Lower leg skin (tissue), 3 donors: ENCODE results near the gene OR13A1.

ENCODE experiments used
- POLR2A ChIP-seq, 2 donors: fragments of 450-650 bp; IDR thresholded peaks; one replicate each; pipeline ENCODE4 v1.6.1; 2016 to 2017; ENCODE audit warnings: antibody characterized with exemption in 2 of 2, mild to moderate bottlenecking in 1 of 2, moderate library complexity in 1 of 2
- TF ChIP-seq, protein P1 (sequence below), 3 donors: fragments of 450-650 bp; IDR thresholded peaks; one replicate each; pipeline ENCODE4 v1.5.1; 2016; ENCODE audit warnings: antibody characterized with exemption in 3 of 3, mild to moderate bottlenecking in 3 of 3, moderate library complexity in 2 of 3

DNA sequence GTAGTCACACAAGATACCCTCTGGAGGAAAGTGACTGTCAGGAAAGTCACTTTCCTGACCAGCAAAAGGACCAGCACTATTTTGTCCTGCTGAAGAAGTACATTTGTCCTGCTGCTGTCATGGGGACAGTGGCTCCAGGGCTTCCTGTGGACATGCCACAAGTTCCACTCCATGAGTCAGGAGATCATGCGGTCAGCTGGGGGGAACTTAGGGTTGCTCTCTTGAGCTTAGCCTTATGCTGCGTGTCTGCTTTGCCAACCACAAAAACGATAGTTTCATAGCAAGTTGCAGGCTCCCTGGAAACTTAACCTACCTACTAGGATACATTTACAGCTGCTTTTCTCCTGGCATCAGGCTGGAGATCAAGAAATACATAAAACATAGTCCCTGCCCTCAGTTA lies 38.9 kb upstream of the OR13A1 start:
- TF ChIP-seq, protein P1, sequence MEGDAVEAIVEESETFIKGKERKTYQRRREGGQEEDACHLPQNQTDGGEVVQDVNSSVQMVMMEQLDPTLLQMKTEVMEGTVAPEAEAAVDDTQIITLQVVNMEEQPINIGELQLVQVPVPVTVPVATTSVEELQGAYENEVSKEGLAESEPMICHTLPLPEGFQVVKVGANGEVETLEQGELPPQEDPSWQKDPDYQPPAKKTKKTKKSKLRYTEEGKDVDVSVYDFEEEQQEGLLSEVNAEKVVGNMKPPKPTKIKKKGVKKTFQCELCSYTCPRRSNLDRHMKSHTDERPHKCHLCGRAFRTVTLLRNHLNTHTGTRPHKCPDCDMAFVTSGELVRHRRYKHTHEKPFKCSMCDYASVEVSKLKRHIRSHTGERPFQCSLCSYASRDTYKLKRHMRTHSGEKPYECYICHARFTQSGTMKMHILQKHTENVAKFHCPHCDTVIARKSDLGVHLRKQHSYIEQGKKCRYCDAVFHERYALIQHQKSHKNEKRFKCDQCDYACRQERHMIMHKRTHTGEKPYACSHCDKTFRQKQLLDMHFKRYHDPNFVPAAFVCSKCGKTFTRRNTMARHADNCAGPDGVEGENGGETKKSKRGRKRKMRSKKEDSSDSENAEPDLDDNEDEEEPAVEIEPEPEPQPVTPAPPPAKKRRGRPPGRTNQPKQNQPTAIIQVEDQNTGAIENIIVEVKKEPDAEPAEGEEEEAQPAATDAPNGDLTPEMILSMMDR (IDR thresholded peaks at IDR 0.05), result no peak
- TF ChIP-seq POLR2A (IDR thresholded peaks at IDR 0.05), result no peak
